HEK293 (cell line): Measurements from ENCODE around the gene SNN.

Experiments used
- CTCF ChIA-PET: fragments of 350-600 bp; formaldehyde crosslinking; extraction: SDS; loops from one replicate; lab custom pipeline; 2021; ENCODE audit warnings: antibody characterized with exemption; lab: Yijun Ruan, JAX
- POLR2A ChIA-PET: fragments of 300-600 bp; formaldehyde crosslinking; extraction: SDS; loops from one replicate; lab custom pipeline; 2020; ENCODE audit warnings: antibody characterized with exemption, inconsistent platforms; lab: Yijun Ruan, JAX
- H3K27ac ChIP-seq: fragments of 200-500 bp; sonication (Bioruptor generic); 2 replicates; pipeline ENCODE4 v1.5.1; 2014; ENCODE audit warnings: low read depth, low read length, control low read depth, inconsistent platforms; ENCODE audit errors: extremely low read depth
- H3K36me3 ChIP-seq, 2 experiments: fragments of 200-500 bp in 1 of 2; sonication (Bioruptor generic) in 1 of 2; 1 replicate in 1 of 2; 2 replicates in 1 of 2; pipeline ENCODE4 v1.5.1; 2014 to 2017; ENCODE audit warnings: inconsistent platforms in 2 of 2, low read length in 2 of 2; ENCODE audit not compliant: control insufficient read depth in 2 of 2, insufficient read depth in 1 of 2
- H3K4me1 ChIP-seq: fragments of 200-500 bp; sonication (Bioruptor generic); 2 replicates; pipeline ENCODE4 v1.5.1; 2014; ENCODE audit warnings: mild to moderate bottlenecking, low read length, inconsistent platforms; ENCODE audit not compliant: control insufficient read depth, insufficient read depth
- H3K4me3 ChIP-seq: 2 replicates; pipeline ENCODE4 v1.5.1; 2011; ENCODE audit warnings: low read depth, mild to moderate bottlenecking, control low read depth, low read length, moderate library complexity
- H3K9me3 ChIP-seq: fragments of 200-500 bp; sonication (Bioruptor generic); 2 replicates; pipeline ENCODE4 v1.5.1; 2014; ENCODE audit warnings: low read depth, low read length, inconsistent platforms; ENCODE audit not compliant: control insufficient read depth, insufficient read depth
- HOXD13 ChIP-seq: sonication (generic); formaldehyde crosslinking; IDR thresholded peaks from 2 replicates; pipeline ENCODE4 v1.8.0; 2022; ENCODE audit warnings: missing genetic modification reagents, borderline replicate concordance
- KLF1 ChIP-seq: fragments of 450-650 bp; formaldehyde crosslinking; IDR thresholded peaks from 2 replicates; pipeline ENCODE4 v1.5.1; 2016; ENCODE audit warnings: missing biosample characterization, missing genetic modification characterization
- KLF10 ChIP-seq: fragments of 450-650 bp; IDR thresholded peaks from 2 replicates; pipeline ENCODE4 v1.5.1; 2018; ENCODE audit warnings: missing biosample characterization, mild to moderate bottlenecking, missing genetic modification characterization
- RBAK ChIP-seq: fragments of 450-650 bp; formaldehyde crosslinking; IDR thresholded peaks from 2 replicates; pipeline ENCODE4 v1.5.1; 2016; ENCODE audit warnings: missing biosample characterization, missing genetic modification characterization
- ZBTB11 ChIP-seq: fragments of 450-650 bp; formaldehyde crosslinking; conservative IDR thresholded peaks from 2 replicates; pipeline ENCODE4 v1.5.1; 2016; ENCODE audit warnings: low read depth, missing biosample characterization, missing genetic modification characterization
- ZFP3 ChIP-seq: fragments of 450-650 bp; formaldehyde crosslinking; IDR thresholded peaks from 2 replicates; pipeline ENCODE4 v1.5.1; 2016; ENCODE audit warnings: low read depth, missing biosample characterization, missing genetic modification characterization
- ZNF114 ChIP-seq: fragments of 450-650 bp; formaldehyde crosslinking; IDR thresholded peaks from 2 replicates; pipeline ENCODE4 v1.5.0; 2017; ENCODE audit warnings: missing biosample characterization, missing genetic modification characterization
- ZNF202 ChIP-seq: fragments of 450-650 bp; formaldehyde crosslinking; IDR thresholded peaks from 2 replicates; pipeline ENCODE4 v1.5.1; 2016; ENCODE audit warnings: missing biosample characterization, missing genetic modification characterization, borderline replicate concordance
- ZNF280C ChIP-seq: fragments of 450-650 bp; formaldehyde crosslinking; IDR thresholded peaks from 2 replicates; pipeline ENCODE4 v1.5.1; 2016; ENCODE audit warnings: missing biosample characterization, missing genetic modification characterization
- ZNF426 ChIP-seq: fragments of 450-650 bp; formaldehyde crosslinking; IDR thresholded peaks from 2 replicates; pipeline ENCODE4 v1.5.1; 2017; ENCODE audit warnings: missing biosample characterization, missing genetic modification characterization, mild to moderate bottlenecking, inconsistent platforms, moderate library complexity
- ZNF513 ChIP-seq: fragments of 450-650 bp; IDR thresholded peaks from 2 replicates; pipeline ENCODE4 v1.5.1; 2018; ENCODE audit warnings: missing biosample characterization, missing genetic modification characterization
- ZNF518A ChIP-seq: fragments of 450-650 bp; formaldehyde crosslinking; conservative IDR thresholded peaks from 2 replicates; pipeline ENCODE4 v1.5.1; 2016; ENCODE audit warnings: low read depth, missing biosample characterization, missing genetic modification characterization
- ZNF596 ChIP-seq: fragments of 450-650 bp; IDR thresholded peaks from 2 replicates; pipeline ENCODE4 v1.5.0; 2018; ENCODE audit warnings: missing biosample characterization, mild to moderate bottlenecking, missing genetic modification characterization, moderate library complexity
- ZNF660 ChIP-seq: fragments of 450-650 bp; IDR thresholded peaks from 2 replicates; pipeline ENCODE4 v1.5.1; 2018; ENCODE audit warnings: missing biosample characterization, mild to moderate bottlenecking, missing genetic modification characterization
- ZNF776 ChIP-seq: fragments of 450-650 bp; formaldehyde crosslinking; IDR thresholded peaks from 2 replicates; pipeline ENCODE4 v1.5.0; 2017; ENCODE audit warnings: missing biosample characterization, missing genetic modification characterization, borderline replicate concordance
- ZSCAN18 ChIP-seq: fragments of 450-650 bp; formaldehyde crosslinking; IDR thresholded peaks from 2 replicates; pipeline ENCODE4 v1.5.1; 2016; ENCODE audit warnings: missing biosample characterization, missing genetic modification characterization

The SNN gene

GRCh38 chr16:11722468-11722808 is 54.2 kb downstream of the SNN start:
- Histone ChIP-seq H3K4me1 (no peaks in the 10 kb centered on the region), H3K36me3 (peaks cover 29 to 67% of the 10 kb centered on the region in 2 experiments), H3K27ac (no peak overlapping the region), H3K4me3 (no peak overlapping the region), H3K9me3 (no peaks in the 10 kb centered on the region)
- no peak for TF ChIP-seq ZNF596
- TF ChIP-seq ZNF426 (tag by site-specific recombination): no peak
- TF ChIP-seq ZBTB11 (tag by site-specific recombination): no peak
- TF ChIP-seq ZNF513 (tag by site-specific recombination): no peak
- no peak for TF ChIP-seq ZSCAN18 (tag by site-specific recombination)
- TF ChIP-seq ZNF114 (tag by site-specific recombination): no peak
- no peak for TF ChIP-seq ZNF518A (tag by site-specific recombination)
- POLR2A ChIA-PET: no interaction called here
- CTCF ChIA-PET: interaction anchor here (0.7 kb wide), 2 partner anchors 7 to 1466 kb away, joined by 3 read pairs; no protein-coding TSS in a partner anchor

- H3K36me3 ChIP-seq: peaks cover 25 to 85% of the 10 kb centered on the region in 2 experiments; a peak in 2 of 3 replicates
Measured at GRCh38 chr16:11725457-11725856, 57.2 kb downstream of the SNN start.

More at GRCh38 chr16:11725457-11725856, 57.2 kb downstream of the SNN start:
- H3K4me3 ChIP-seq: no peak overlapping the region
- H3K9me3 ChIP-seq: no peaks in the 10 kb centered on the region
- ChIA-PET CTCF (interaction anchor here (0.7 to 1.5 kb wide), 3 partner anchors 14 to 486 kb away, joined by 3 to 4 read pairs (median 3); partner anchors contain the start of gene ZC3H7A), POLR2A (interaction anchor here (0.5 to 0.6 kb wide), 2 partner anchors 50 to 90 kb away, joined by 3 to 5 read pairs; no protein-coding TSS in a partner anchor)
- no peak overlapping the region for H3K27ac ChIP-seq
- H3K4me1 ChIP-seq: peaks cover 2% of the 10 kb centered on the region; the same call in 1 of the 2 replicates
- TF ChIP-seq ZNF280C (tag by site-specific recombination): no peak
- no peak for TF ChIP-seq ZNF660 (tag by site-specific recombination)
- no peak for TF ChIP-seq ZFP3
- no peak for TF ChIP-seq ZNF202 (tag by site-specific recombination)
- TF ChIP-seq ZNF776: no peak
- TF ChIP-seq KLF1 (tag by site-specific recombination): no peak
- no peak for TF ChIP-seq KLF10 (tag by site-specific recombination)
- TF ChIP-seq RBAK (tag by site-specific recombination): no peak
- no peak for TF ChIP-seq HOXD13 (CRISPR knock-in tag)
